ENCODE measurements around the gene KCNC2.
"Not testable (repeated sequence)": the region's sequence is repeated elsewhere in the genome, so short reads cannot be mapped to it uniquely, and the experiment has no call there.

KCNC2 gene

GRCh38 chr12:75209812-75210138, at the start of gene KCNC2:
TSS of gene KCNC2 (minus strand) at chr12:75209839.
- no peak for DNase-seq

GRCh38 chr12:75259143-75259542, 49.5 kb upstream of the KCNC2 start:
- DNase-seq, result no peak

GRCh38 chr12:75257510-75257909, 47.9 kb upstream of the KCNC2 start:
- no peak for DNase-seq

- DNase-seq, result no peak
Observed at GRCh38 chr12:75245108-75245507, 35.5 kb upstream of the KCNC2 start.

GRCh38 chr12:75239987-75240386, 30.3 kb upstream of the KCNC2 start:
- DNase-seq, result no peak

- DNase-seq, result no peak
Observed at GRCh38 chr12:75236206-75236605, 26.6 kb upstream of the KCNC2 start.

GRCh38 chr12:75227132-75227531, 17.5 kb upstream of the KCNC2 start:
- no peak for DNase-seq

GRCh38 chr12:75212072-75212471, 2.4 kb upstream of the KCNC2 start:
- DNase-seq, result no peak

- no peak for DNase-seq
Observed at GRCh38 chr12:75208856-75209811, 505 bp downstream of the KCNC2 start.

- no peak for DNase-seq
Observed at GRCh38 chr12:75207338-75208083, 2.1 kb downstream of the KCNC2 start.

GRCh38 chr12:75205558-75205957, 4.1 kb downstream of the KCNC2 start:
- DNase-seq, result no peak

GRCh38 chr12:75196865-75197264, 12.8 kb downstream of the KCNC2 start:
- DNase-seq, result no peak

GRCh38 chr12:75196408-75196807, 13.2 kb downstream of the KCNC2 start:
- DNase-seq, result no peak

- no peak for DNase-seq
Observed at GRCh38 chr12:75194250-75194649, 15.4 kb downstream of the KCNC2 start.

- DNase-seq, result no peak
Observed at GRCh38 chr12:75192196-75192595, 17.4 kb downstream of the KCNC2 start.

- no peak for DNase-seq
Observed at GRCh38 chr12:75190846-75191245, 18.8 kb downstream of the KCNC2 start.

- DNase-seq, result not testable (repeated sequence)
Observed at GRCh38 chr12:75185881-75186280, 23.8 kb downstream of the KCNC2 start.

- no peak for DNase-seq
Observed at GRCh38 chr12:75184516-75184915, 25.1 kb downstream of the KCNC2 start.

- DNase-seq, result no peak
Observed at GRCh38 chr12:75183967-75184366, 25.7 kb downstream of the KCNC2 start.

GRCh38 chr12:75177997-75178396, 31.6 kb downstream of the KCNC2 start:
- no peak for DNase-seq

GRCh38 chr12:75172611-75173010, 37.0 kb downstream of the KCNC2 start:
- no peak for DNase-seq

GRCh38 chr12:75170640-75171185, 38.9 kb downstream of the KCNC2 start:
- no peak for DNase-seq

- DNase-seq, result no peak
Observed at GRCh38 chr12:75162845-75163244, 46.8 kb downstream of the KCNC2 start.

- no peak for DNase-seq
Observed at GRCh38 chr12:75161488-75161887, 48.2 kb downstream of the KCNC2 start.

All from NCI-H2081 treated with DMSO at 0.1 percent for 48 hours (cell line).